ENCODE results near the gene NEAT1.

Gene NEAT1

DNA sequence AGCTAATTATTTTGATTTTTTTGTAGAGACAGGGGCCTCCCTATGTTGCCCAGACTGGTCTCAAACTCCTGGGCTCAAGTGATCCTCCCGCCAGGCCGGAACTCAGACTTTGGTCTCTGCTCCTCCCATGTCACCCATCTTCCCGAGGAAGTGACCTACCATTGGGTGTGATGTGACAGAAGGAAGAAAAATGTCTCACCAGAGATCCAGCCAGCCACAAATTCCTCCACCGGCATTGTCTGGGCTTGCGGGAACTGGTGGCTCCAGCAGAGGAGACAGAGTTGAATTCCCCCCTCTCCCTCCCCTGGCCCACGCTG lies 40.9 kb upstream of the NEAT1 start:
- ChIA-PET CTCF (interaction anchor here (0.8 to 4.5 kb wide), 14 partner anchors 11 to 397 kb away, joined by 3 to 23 read pairs (median 4); no protein-coding TSS in a partner anchor), POLR2A (interaction anchor here (1.0 to 3.4 kb wide), 2 partner anchors 34 to 124 kb away, joined by 5 to 20 read pairs; no protein-coding TSS in a partner anchor)
- TF ChIP-seq, protein P1, sequence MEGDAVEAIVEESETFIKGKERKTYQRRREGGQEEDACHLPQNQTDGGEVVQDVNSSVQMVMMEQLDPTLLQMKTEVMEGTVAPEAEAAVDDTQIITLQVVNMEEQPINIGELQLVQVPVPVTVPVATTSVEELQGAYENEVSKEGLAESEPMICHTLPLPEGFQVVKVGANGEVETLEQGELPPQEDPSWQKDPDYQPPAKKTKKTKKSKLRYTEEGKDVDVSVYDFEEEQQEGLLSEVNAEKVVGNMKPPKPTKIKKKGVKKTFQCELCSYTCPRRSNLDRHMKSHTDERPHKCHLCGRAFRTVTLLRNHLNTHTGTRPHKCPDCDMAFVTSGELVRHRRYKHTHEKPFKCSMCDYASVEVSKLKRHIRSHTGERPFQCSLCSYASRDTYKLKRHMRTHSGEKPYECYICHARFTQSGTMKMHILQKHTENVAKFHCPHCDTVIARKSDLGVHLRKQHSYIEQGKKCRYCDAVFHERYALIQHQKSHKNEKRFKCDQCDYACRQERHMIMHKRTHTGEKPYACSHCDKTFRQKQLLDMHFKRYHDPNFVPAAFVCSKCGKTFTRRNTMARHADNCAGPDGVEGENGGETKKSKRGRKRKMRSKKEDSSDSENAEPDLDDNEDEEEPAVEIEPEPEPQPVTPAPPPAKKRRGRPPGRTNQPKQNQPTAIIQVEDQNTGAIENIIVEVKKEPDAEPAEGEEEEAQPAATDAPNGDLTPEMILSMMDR (IDR thresholded peaks at IDR 0.05; ENCODE audit: control extremely low read depth, extremely low read depth, low read depth, missing control alignments) = no peak
- no peak for DNase-seq (ENCODE audit: extremely low spot score)

DNA sequence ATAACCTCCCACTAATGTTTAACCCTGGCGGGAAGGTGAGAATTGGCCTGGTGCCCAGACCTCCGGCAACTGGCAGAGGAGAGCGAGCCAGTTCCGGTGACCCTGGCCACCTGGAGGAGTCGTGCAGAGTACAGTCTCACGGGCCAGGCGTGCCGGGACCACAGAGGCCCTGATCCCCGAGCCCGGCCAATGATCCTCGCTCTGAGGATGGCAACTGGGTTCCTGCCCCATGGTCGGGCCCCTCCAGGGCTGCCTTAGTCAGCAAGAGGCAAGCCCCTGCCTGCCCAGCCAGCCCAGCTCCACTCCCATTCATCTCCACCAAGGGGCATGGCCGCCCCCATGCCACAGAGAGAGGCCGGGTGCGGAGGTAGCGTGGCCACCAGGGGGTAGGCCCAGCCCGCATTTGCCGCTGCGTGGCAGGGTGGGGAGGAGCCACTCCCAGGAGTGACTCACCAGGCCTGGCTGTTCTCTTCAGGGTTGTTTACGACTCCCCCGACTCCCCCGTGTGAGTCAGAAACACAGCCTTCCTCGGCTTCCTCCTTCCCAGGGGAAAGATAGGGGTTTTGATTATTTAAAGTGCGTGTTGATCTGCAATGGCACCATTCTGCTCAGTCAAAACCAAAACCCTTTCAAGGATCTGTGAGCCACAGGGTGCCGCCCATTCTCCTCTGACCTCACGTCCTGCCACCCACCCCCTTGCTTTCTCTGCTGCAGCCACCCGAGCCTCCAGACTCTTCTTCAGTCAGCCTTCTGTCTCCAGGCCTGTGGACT lies 40.4 kb upstream of the NEAT1 start, which contains the start of gene SLC25A45:
Gene SLC25A45 (minus strand): TSS at position 614 of the 771 bp plus-strand sequence. CDS start 695 bp downstream, outside the sequence.
- peak; percentile 79 for DNase-seq (ENCODE audit: extremely low spot score)
- ChIA-PET CTCF (interaction anchor here (0.8 to 4.5 kb wide), 14 partner anchors 12 to 397 kb away, joined by 3 to 23 read pairs (median 4); no protein-coding TSS in a partner anchor), POLR2A (interaction anchor here (1.0 to 3.4 kb wide), 3 partner anchors 33 to 124 kb away, joined by 3 to 20 read pairs (median 5); no protein-coding TSS in a partner anchor)
- TF ChIP-seq, protein P1 (IDR thresholded peaks at IDR 0.05; ENCODE audit: control extremely low read depth, extremely low read depth, low read depth, missing control alignments) = peak; percentile 70

DNA sequence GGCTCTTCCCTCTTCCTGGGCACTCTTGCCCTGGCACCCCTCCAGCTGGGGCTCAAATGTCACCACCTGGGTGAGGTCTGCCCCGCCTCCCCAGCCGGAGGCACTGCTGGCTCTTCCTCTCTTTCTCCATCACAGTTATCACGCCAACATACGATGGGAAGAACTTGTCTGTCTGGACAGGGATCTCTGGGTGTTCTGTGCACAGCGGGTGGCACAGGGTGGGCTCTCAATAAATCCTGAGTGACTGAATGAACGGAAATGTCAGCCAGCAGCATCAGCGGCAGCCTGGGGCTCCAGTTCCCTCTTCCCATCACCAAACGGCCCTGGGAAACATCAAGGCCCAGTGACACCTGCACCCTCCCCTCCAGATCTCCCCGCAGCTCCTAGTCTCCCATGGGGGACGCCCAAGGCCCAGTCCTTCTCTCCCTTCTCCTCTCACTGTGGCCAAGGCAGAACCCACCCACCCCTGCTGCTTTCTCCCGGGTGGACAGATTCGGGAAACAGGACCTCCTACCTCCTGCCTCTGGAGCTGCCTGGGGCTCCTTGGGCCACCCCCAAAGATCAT lies 39.7 kb upstream of the NEAT1 start:
- TF ChIP-seq, protein P1 (IDR thresholded peaks at IDR 0.05; ENCODE audit: control extremely low read depth, extremely low read depth, low read depth, missing control alignments) = no peak

DNA sequence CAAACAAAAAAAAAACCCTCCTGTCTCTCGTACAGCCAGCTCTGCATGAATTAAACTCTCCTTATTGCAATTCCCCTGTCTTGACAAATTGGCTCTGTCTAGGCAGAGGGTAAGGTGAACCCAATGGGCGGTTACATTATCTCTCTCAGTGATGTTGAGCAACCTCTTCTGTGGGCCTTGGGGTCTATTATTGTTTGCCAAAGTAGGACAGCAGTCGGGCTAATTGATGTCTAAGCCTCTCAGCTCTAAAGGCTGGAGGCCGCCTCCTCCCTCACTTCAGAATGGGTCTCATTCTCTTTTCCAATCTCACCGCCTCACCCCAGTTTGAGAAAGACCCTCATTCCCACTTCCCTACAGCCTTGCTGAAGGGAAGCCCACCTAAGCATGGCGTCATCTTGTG lies 38.8 kb upstream of the NEAT1 start:
- DNase-seq (ENCODE audit: extremely low spot score) = no peak
- TF ChIP-seq, protein P1 (IDR thresholded peaks at IDR 0.05; ENCODE audit: control extremely low read depth, extremely low read depth, low read depth, missing control alignments) = no peak
- CTCF ChIA-PET = interaction anchor here (1.1 to 4.5 kb wide), 4 partner anchors 9 to 126 kb away, joined by 3 to 23 read pairs (median 6); no protein-coding TSS in a partner anchor
- POLR2A ChIA-PET = interaction anchor here (0.6 to 1.8 kb wide), 3 partner anchors 41 to 116 kb away, joined by 3 to 6 read pairs (median 3); no protein-coding TSS in a partner anchor

More for the DNA sequence above, 39.7 kb upstream of the NEAT1 start:
- ChIA-PET CTCF (interaction anchor here (1.0 to 4.5 kb wide), 7 partner anchors 8 to 127 kb away, joined by 3 to 23 read pairs (median 3); no protein-coding TSS in a partner anchor), POLR2A (interaction anchor here (1.4 kb wide), 1 partner anchor 33 kb away, joined by 3 read pairs; no protein-coding TSS in a partner anchor)
- no peak for DNase-seq (ENCODE audit: extremely low spot score)

DNA sequence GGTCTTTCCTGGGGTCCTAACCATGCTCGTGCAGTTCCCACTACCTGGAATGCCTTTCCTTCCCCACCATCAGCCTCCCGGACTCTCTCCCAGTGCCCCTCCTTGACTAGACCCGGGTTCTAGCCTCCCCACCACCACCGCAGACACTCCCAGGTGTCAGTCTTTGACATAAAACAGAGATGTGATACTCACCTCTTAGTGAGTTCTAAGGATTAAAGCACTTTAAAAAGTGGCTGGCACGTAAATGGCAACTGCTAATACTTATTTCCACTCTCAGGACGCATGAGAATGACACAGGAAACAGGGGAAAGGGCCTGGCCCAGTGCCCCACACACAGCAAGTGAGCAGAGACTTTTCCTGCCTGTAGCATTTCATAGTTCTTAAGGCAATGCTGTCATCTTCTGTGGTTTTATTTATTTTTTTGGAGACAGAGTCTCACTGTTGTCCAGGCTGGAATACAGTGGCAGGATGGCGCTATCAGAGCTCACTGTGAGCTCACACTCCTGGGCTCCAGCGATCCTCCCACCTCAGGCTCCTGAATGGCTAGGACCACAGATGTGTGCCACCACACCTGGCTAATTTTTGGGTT lies 38.2 kb upstream of the NEAT1 start:
- no peak for DNase-seq (ENCODE audit: extremely low spot score)
- TF ChIP-seq, protein P1 (IDR thresholded peaks at IDR 0.05; ENCODE audit: control extremely low read depth, extremely low read depth, low read depth, missing control alignments) = no peak
- CTCF ChIA-PET = interaction anchor here (1.0 to 4.5 kb wide), 6 partner anchors 9 to 126 kb away, joined by 3 to 23 read pairs (median 3); no protein-coding TSS in a partner anchor
- POLR2A ChIA-PET = interaction anchor here (0.6 to 1.8 kb wide), 7 partner anchors 40 to 202 kb away, joined by 3 to 6 read pairs (median 4); no protein-coding TSS in a partner anchor

All from GM10248 (cell line).